ENCODE results near the gene ATP6V0B.

DNA sequence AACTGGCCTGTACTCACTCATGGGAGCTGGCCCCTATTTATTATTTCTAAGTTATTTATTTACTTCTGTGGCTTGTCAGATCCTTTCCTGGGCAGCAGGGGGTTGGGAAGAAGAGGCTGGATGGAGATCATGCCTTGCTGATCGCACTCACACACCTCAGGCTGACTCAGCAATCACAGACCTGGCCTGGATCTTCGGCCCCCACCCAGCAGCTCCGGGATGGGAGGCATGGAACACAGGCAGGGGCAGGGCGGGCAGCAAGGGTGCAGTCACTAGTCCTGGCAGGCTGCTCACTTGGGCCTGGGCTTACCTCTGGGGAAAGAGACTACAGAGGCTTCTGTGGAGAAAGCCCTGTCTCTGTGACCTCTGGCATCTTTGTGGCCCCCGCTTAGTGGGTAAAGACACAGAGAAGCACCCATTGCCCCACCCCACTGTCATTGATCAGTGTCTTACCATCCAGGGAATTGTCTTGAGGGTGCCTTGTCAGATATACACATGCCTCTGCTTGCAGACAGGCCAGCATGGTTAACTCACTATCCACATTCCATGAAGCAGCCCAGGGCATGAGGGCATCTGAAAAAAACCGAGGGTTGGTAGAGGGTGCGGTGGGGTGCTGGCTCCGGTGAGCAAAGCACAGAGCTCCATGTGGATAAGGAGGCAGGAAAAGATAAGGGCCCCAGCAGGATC lies 37.4 kb upstream of the ATP6V0B start:
- TF ChIP-seq ESRRA (IDR thresholded peaks at IDR 0.05; ENCODE audit: borderline replicate concordance, low read depth): no peak
- no peak for TF ChIP-seq GTF2F1 (IDR thresholded peaks at IDR 0.05; ENCODE audit: low read depth, low read length)
- TF ChIP-seq, protein P1, sequence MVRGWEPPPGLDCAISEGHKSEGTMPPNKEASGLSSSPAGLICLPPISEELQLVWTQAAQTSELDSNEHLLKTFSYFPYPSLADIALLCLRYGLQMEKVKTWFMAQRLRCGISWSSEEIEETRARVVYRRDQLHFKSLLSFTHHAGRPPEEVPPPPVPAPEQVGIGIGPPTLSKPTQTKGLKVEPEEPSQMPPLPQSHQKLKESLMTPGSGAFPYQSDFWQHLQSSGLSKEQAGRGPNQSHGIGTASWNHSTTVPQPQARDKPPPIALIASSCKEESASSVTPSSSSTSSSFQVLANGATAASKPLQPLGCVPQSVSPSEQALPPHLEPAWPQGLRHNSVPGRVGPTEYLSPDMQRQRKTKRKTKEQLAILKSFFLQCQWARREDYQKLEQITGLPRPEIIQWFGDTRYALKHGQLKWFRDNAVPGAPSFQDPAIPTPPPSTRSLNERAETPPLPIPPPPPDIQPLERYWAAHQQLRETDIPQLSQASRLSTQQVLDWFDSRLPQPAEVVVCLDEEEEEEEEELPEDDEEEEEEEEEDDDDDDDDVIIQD (CRISPR knock-in tag; IDR thresholded peaks at IDR 0.05): no peak
- no peak for TF ChIP-seq ZBTB1 (CRISPR knock-in tag; IDR thresholded peaks at IDR 0.05; ENCODE audit: borderline replicate concordance, low read depth)
- TF ChIP-seq, protein P2, sequence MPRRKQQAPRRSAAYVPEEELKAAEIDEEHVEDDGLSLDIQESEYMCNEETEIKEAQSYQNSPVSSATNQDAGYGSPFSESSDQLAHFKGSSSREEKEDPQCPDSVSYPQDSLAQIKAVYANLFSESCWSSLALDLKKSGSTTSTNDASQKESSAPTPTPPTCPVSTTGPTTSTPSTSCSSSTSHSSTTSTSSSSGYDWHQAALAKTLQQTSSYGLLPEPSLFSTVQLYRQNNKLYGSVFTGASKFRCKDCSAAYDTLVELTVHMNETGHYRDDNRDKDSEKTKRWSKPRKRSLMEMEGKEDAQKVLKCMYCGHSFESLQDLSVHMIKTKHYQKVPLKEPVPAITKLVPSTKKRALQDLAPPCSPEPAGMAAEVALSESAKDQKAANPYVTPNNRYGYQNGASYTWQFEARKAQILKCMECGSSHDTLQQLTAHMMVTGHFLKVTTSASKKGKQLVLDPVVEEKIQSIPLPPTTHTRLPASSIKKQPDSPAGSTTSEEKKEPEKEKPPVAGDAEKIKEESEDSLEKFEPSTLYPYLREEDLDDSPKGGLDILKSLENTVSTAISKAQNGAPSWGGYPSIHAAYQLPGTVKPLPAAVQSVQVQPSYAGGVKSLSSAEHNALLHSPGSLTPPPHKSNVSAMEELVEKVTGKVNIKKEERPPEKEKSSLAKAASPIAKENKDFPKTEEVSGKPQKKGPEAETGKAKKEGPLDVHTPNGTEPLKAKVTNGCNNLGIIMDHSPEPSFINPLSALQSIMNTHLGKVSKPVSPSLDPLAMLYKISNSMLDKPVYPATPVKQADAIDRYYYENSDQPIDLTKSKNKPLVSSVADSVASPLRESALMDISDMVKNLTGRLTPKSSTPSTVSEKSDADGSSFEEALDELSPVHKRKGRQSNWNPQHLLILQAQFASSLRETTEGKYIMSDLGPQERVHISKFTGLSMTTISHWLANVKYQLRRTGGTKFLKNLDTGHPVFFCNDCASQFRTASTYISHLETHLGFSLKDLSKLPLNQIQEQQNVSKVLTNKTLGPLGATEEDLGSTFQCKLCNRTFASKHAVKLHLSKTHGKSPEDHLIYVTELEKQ (CRISPR knock-in tag; IDR thresholded peaks at IDR 0.05): no peak
- TF ChIP-seq, protein P3, sequence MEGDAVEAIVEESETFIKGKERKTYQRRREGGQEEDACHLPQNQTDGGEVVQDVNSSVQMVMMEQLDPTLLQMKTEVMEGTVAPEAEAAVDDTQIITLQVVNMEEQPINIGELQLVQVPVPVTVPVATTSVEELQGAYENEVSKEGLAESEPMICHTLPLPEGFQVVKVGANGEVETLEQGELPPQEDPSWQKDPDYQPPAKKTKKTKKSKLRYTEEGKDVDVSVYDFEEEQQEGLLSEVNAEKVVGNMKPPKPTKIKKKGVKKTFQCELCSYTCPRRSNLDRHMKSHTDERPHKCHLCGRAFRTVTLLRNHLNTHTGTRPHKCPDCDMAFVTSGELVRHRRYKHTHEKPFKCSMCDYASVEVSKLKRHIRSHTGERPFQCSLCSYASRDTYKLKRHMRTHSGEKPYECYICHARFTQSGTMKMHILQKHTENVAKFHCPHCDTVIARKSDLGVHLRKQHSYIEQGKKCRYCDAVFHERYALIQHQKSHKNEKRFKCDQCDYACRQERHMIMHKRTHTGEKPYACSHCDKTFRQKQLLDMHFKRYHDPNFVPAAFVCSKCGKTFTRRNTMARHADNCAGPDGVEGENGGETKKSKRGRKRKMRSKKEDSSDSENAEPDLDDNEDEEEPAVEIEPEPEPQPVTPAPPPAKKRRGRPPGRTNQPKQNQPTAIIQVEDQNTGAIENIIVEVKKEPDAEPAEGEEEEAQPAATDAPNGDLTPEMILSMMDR (IDR thresholded peaks at IDR 0.05 in 2 of 3, conservative IDR thresholded peaks at IDR 0.05 in 1 of 3; ENCODE audit: insufficient read depth in 2 of 3, low read depth in 1 of 3, low read length in 3 of 3): no peak
- TF ChIP-seq, protein P4, sequence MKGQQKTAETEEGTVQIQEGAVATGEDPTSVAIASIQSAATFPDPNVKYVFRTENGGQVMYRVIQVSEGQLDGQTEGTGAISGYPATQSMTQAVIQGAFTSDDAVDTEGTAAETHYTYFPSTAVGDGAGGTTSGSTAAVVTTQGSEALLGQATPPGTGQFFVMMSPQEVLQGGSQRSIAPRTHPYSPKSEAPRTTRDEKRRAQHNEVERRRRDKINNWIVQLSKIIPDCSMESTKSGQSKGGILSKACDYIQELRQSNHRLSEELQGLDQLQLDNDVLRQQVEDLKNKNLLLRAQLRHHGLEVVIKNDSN (CRISPR knock-in tag; IDR thresholded peaks at IDR 0.05): no peak
- TF ChIP-seq, protein P5, sequence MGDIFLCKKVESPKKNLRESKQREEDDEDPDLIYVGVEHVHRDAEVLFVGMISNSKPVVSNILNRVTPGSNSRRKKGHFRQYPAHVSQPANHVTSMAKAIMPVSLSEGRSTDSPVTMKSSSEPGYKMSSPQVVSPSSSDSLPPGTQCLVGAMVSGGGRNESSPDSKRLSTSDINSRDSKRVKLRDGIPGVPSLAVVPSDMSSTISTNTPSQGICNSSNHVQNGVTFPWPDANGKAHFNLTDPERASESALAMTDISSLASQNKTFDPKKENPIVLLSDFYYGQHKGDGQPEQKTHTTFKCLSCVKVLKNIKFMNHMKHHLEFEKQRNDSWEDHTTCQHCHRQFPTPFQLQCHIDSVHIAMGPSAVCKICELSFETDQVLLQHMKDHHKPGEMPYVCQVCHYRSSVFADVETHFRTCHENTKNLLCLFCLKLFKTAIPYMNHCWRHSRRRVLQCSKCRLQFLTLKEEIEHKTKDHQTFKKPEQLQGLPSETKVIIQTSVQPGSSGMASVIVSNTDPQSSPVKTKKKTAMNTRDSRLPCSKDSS (IDR thresholded peaks at IDR 0.05; ENCODE audit: low read depth, partially characterized antibody): no peak
- TF ChIP-seq ZNF76 (CRISPR knock-in tag; IDR thresholded peaks at IDR 0.05; ENCODE audit: borderline replicate concordance): no peak
- no peak for TF ChIP-seq EP300 (IDR thresholded peaks at IDR 0.05; ENCODE audit: low read length)
- TF ChIP-seq KDM1A (IDR thresholded peaks at IDR 0.05): no peak
- TF ChIP-seq, protein P6, sequence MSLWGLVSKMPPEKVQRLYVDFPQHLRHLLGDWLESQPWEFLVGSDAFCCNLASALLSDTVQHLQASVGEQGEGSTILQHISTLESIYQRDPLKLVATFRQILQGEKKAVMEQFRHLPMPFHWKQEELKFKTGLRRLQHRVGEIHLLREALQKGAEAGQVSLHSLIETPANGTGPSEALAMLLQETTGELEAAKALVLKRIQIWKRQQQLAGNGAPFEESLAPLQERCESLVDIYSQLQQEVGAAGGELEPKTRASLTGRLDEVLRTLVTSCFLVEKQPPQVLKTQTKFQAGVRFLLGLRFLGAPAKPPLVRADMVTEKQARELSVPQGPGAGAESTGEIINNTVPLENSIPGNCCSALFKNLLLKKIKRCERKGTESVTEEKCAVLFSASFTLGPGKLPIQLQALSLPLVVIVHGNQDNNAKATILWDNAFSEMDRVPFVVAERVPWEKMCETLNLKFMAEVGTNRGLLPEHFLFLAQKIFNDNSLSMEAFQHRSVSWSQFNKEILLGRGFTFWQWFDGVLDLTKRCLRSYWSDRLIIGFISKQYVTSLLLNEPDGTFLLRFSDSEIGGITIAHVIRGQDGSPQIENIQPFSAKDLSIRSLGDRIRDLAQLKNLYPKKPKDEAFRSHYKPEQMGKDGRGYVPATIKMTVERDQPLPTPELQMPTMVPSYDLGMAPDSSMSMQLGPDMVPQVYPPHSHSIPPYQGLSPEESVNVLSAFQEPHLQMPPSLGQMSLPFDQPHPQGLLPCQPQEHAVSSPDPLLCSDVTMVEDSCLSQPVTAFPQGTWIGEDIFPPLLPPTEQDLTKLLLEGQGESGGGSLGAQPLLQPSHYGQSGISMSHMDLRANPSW (CRISPR knock-in tag; IDR thresholded peaks at IDR 0.05): no peak

All from K562 (cell line).